D721Med (cell line): Measurements from ENCODE around the gene TBXAS1.

Experiments
- DNase-seq: peaks from one replicate; pipeline ENCODE4 v3.0.0; 2011; ENCODE audit warnings: low spot score; ENCODE audit not compliant: insufficient read length
- FAIRE-seq: peaks from 2 replicates; lab custom pipeline; 2011; peaks lifted over from hg19 to GRCh38; lab: Jason Lieb, UNC
- CTCF ChIP-seq: IDR thresholded peaks from 2 replicates; pipeline ENCODE4 v1.5.1; 2012; ENCODE audit warnings: mild to moderate bottlenecking, control low read depth; ENCODE audit not compliant: insufficient read depth; ENCODE audit errors: missing control alignments

Gene TBXAS1

GRCh38 chr7:139944248-139944647 is 115.2 kb downstream of the TBXAS1 start:
- FAIRE-seq, result no peak
- no peak for DNase-seq
- no peak for TF ChIP-seq CTCF

- TF ChIP-seq CTCF, result no peak
- no peak for DNase-seq
- no peak for FAIRE-seq
Observed at GRCh38 chr7:139946533-139946932, 117.5 kb downstream of the TBXAS1 start.

GRCh38 chr7:139947021-139947420 is 118.0 kb downstream of the TBXAS1 start:
- no peak for TF ChIP-seq CTCF
- DNase-seq, result no peak
- FAIRE-seq, result no peak

GRCh38 chr7:139948167-139948566 is 119.1 kb downstream of the TBXAS1 start:
- no peak for DNase-seq
- FAIRE-seq, result no peak
- no peak for TF ChIP-seq CTCF

- no peak for TF ChIP-seq CTCF
- FAIRE-seq (no peak), DNase-seq (no peak)
Observed at GRCh38 chr7:139948587-139949335, 119.7 kb downstream of the TBXAS1 start.

- DNase-seq (no peak), FAIRE-seq (no peak)
- no peak for TF ChIP-seq CTCF
Observed at GRCh38 chr7:139949629-139950028, 120.6 kb downstream of the TBXAS1 start.

- TF ChIP-seq CTCF, result no peak
- FAIRE-seq (no peak), DNase-seq (no peak)
Observed at GRCh38 chr7:139950881-139951525, 121.9 kb downstream of the TBXAS1 start.
